NT2/D1 (cell line): ENCODE data around the gene PTPRN2.
"Not testable (repeated sequence)": the region's sequence is repeated elsewhere in the genome, so short reads cannot be mapped to it uniquely, and the experiment has no call there.

Experiments
- DNase-seq: peaks from one replicate; pipeline ENCODE4 v3.0.0-alpha.2; 2011; ENCODE audit warnings: low read depth, low spot score
- H3K27me3 ChIP-seq: 2 replicates; pipeline ENCODE4 v1.6.0; 2011; ENCODE audit warnings: mild to moderate bottlenecking; ENCODE audit not compliant: insufficient read length, insufficient read depth
- H3K36me3 ChIP-seq: 2 replicates; pipeline ENCODE4 v1.6.1; 2011; ENCODE audit warnings: mild to moderate bottlenecking, low read length, mixed read lengths; ENCODE audit not compliant: insufficient read depth, insufficient read length
- H3K4me1 ChIP-seq: 2 replicates; pipeline ENCODE4 v1.5.1; 2011; ENCODE audit not compliant: insufficient read depth, insufficient read length
- H3K4me3 ChIP-seq: 2 replicates; pipeline ENCODE4 v1.5.1; 2011; ENCODE audit warnings: low read depth; ENCODE audit not compliant: insufficient read length
- H3K9ac ChIP-seq: 2 replicates; pipeline ENCODE4 v1.6.0; 2011; ENCODE audit warnings: low read depth; ENCODE audit not compliant: insufficient read length
- H3K9me3 ChIP-seq: 2 replicates; pipeline ENCODE4 v1.5.1; 2011; ENCODE audit warnings: mild to moderate bottlenecking, low read length; ENCODE audit not compliant: insufficient read depth
- SUZ12 ChIP-seq: IDR thresholded peaks from 2 replicates; pipeline ENCODE4 v1.6.1; 2011; ENCODE audit not compliant: insufficient read length, insufficient read depth; ENCODE audit errors: extremely low read depth
- YY1 ChIP-seq: IDR thresholded peaks from 2 replicates; pipeline ENCODE4 v1.6.1; 2011; ENCODE audit not compliant: insufficient read length, insufficient read depth
- ZNF274 ChIP-seq: IDR thresholded peaks from 2 replicates; pipeline ENCODE4 v1.6.1; 2011; ENCODE audit warnings: mild to moderate bottlenecking, low read depth, low read length

Gene PTPRN2

GRCh38 chr7:158388072-158388471, 199.6 kb downstream of the PTPRN2 start:
- no peak overlapping the region for H3K9ac ChIP-seq
- H3K36me3 ChIP-seq = no peaks in the 10 kb centered on the region
- H3K27me3 ChIP-seq = no peaks in the 10 kb centered on the region
- no peak overlapping the region for H3K4me3 ChIP-seq
- H3K4me1 ChIP-seq = peaks cover 8% of the 10 kb centered on the region
- no peaks in the 10 kb centered on the region for H3K9me3 ChIP-seq
- DNase-seq = no peak
- no peak for TF ChIP-seq SUZ12
- no peak for TF ChIP-seq ZNF274
- TF ChIP-seq YY1 = no peak

GRCh38 chr7:158387546-158387891, 200.1 kb downstream of the PTPRN2 start:
- no peak overlapping the region for H3K9ac ChIP-seq
- no peak overlapping the region for H3K4me3 ChIP-seq
- no peaks in the 10 kb centered on the region for H3K9me3 ChIP-seq
- TF ChIP-seq YY1 (no peak), ZNF274 (no peak), SUZ12 (no peak)
- no peaks in the 10 kb centered on the region for H3K27me3 ChIP-seq
- peaks cover 8% of the 10 kb centered on the region for H3K4me1 ChIP-seq
- no peak for DNase-seq
- H3K36me3 ChIP-seq = no peaks in the 10 kb centered on the region

- Histone ChIP-seq H3K9ac (no peak overlapping the region), H3K4me3 (no peak overlapping the region), H3K36me3 (no peaks in the 10 kb centered on the region), H3K27me3 (no peaks in the 10 kb centered on the region), H3K9me3 (no peaks in the 10 kb centered on the region), H3K4me1 (peaks cover 8% of the 10 kb centered on the region)
- no peak for DNase-seq
- TF ChIP-seq ZNF274 (no peak), SUZ12 (no peak)
These were observed 200.6 kb downstream of the PTPRN2 start for GRCh38 chr7:158386866-158387545.

- Histone ChIP-seq H3K9me3 (no peaks in the 10 kb centered on the region), H3K4me1 (peaks cover 8% of the 10 kb centered on the region), H3K27me3 (no peaks in the 10 kb centered on the region), H3K36me3 (no peaks in the 10 kb centered on the region), H3K4me3 (no peak overlapping the region), H3K9ac (no peak overlapping the region)
- DNase-seq = no peak
- no peak for TF ChIP-seq YY1
- TF ChIP-seq SUZ12 = no peak
- TF ChIP-seq ZNF274 = no peak
These were observed 201.3 kb downstream of the PTPRN2 start for GRCh38 chr7:158386355-158386618.

- not testable (repeated sequence) for DNase-seq, H3K4me1 ChIP-seq, H3K4me3 ChIP-seq, H3K9me3 ChIP-seq, H3K36me3 ChIP-seq, H3K27me3 ChIP-seq, H3K9ac ChIP-seq
These were observed 201.9 kb downstream of the PTPRN2 start for GRCh38 chr7:158385496-158386354.

GRCh38 chr7:158384746-158385145, 202.9 kb downstream of the PTPRN2 start:
- Histone ChIP-seq H3K9me3 (peaks cover 9% of the 10 kb centered on the region; the same call in 1 of the 2 replicates), H3K36me3 (no peaks in the 10 kb centered on the region), H3K4me3 (no peak overlapping the region), H3K9ac (no peak overlapping the region), H3K27me3 (no peaks in the 10 kb centered on the region), H3K4me1 (peaks cover 8% of the 10 kb centered on the region)
- TF ChIP-seq YY1 = no peak
- TF ChIP-seq ZNF274 = no peak
- TF ChIP-seq SUZ12 = no peak
- no peak for DNase-seq

GRCh38 chr7:158383665-158384064, 204.0 kb downstream of the PTPRN2 start:
- H3K4me1 ChIP-seq = peaks cover 8% of the 10 kb centered on the region
- H3K4me3 ChIP-seq = no peak overlapping the region
- no peaks in the 10 kb centered on the region for H3K27me3 ChIP-seq
- no peak for DNase-seq
- H3K9ac ChIP-seq = no peak overlapping the region
- no peaks in the 10 kb centered on the region for H3K36me3 ChIP-seq
- H3K9me3 ChIP-seq = peaks cover 9% of the 10 kb centered on the region; the same call in 1 of the 2 replicates
- TF ChIP-seq YY1 = no peak
- TF ChIP-seq SUZ12 = no peak
- TF ChIP-seq ZNF274 = no peak
